Thymus (tissue), 11 donors: Measurements from ENCODE around the gene GTF2IRD1. TPM values are rescaled to one million over a fixed set of nuclear protein-coding genes. Genes with fewer than 3 reads are reported as not detected.
"Not testable (repeated sequence)": the region's sequence is repeated elsewhere in the genome, so short reads cannot be mapped to it uniquely, and the experiment has no call there.

Experiments
- DNase-seq, 9 donors: peaks; one replicate each; pipeline ENCODE4 v3.0.0-alpha.2; 2013; ENCODE audit warnings: low spot score in 9 of 9, low read depth in 6 of 9, missing footprints in 1 of 9
- H3K27ac ChIP-seq, 2 donors: one replicate each; pipeline ENCODE4 v1.5.1; 2013; ENCODE audit warnings: control low read depth in 1 of 2, low read depth in 1 of 2, low read length in 1 of 2, mild to moderate bottlenecking in 1 of 2, moderate library complexity in 1 of 2
- H3K27me3 ChIP-seq, 2 donors: one replicate each; pipeline ENCODE4 v1.5.1; 2013; ENCODE audit warnings: low read length in 1 of 2; ENCODE audit not compliant: control insufficient read depth in 2 of 2, insufficient read depth in 1 of 2
- H3K36me3 ChIP-seq, 2 donors: one replicate each; pipeline ENCODE4 v1.5.1; 2013; ENCODE audit warnings: low read length in 1 of 2, mild to moderate bottlenecking in 1 of 2, moderate library complexity in 1 of 2; ENCODE audit not compliant: control insufficient read depth in 2 of 2, insufficient read depth in 2 of 2
- H3K4me1 ChIP-seq, 2 donors: one replicate each; pipeline ENCODE4 v1.5.1; 2013; ENCODE audit warnings: low read length in 2 of 2; ENCODE audit not compliant: control insufficient read depth in 2 of 2, insufficient read depth in 2 of 2
- H3K4me3 ChIP-seq, 2 donors: one replicate each; pipeline ENCODE4 v1.5.1; 2013; ENCODE audit warnings: low read length in 2 of 2, control low read depth in 1 of 2, mild to moderate bottlenecking in 1 of 2
- H3K9me3 ChIP-seq, 2 donors: one replicate each; pipeline ENCODE4 v1.5.1; 2013; ENCODE audit warnings: low read length in 1 of 2, mild to moderate bottlenecking in 1 of 2; ENCODE audit not compliant: control insufficient read depth in 2 of 2, insufficient read depth in 1 of 2
- WGBS: extraction: QIAGEN DNeasy Blood & Tissue Kit; methylation state at CpG from one replicate; pipeline ENCODE4 v1.1.7; 2013; 5-methylcytosine and 5-hydroxymethylcytosine counted together
- polyA plus RNA-seq: library from polyadenylated mRNA; stranded (reverse); fragments of 200-250 nt; gene quantifications from one replicate; pipeline ENCODE4 v1.2.3, GENCODE V29; 2013
- total RNA-seq: library from RNA; stranded (reverse); fragments of 120-200 nt; gene quantifications from one replicate; pipeline ENCODE4 v1.2.4, GENCODE V29; 2013
- donor health status: healthy.

GTF2IRD1 gene
- total and polyA plus RNA-seq, 2 donors = 4.7 to 14.6 TPM

GRCh38 chr7:74412056-74412455, 41.6 kb upstream of the GTF2IRD1 start:
- Histone ChIP-seq H3K9me3 (no peaks in the 10 kb centered on the region), H3K4me3 (no peak overlapping the region), H3K4me1 (no peaks in the 10 kb centered on the region), H3K27me3 (no peaks in the 10 kb centered on the region), H3K36me3 (no peaks in the 10 kb centered on the region), H3K27ac (no peak overlapping the region)
- WGBS = 57% methylated on average over 4 of the region's 4 CpGs
- DNase-seq = no peak

GRCh38 chr7:74412603-74413002, 41.1 kb upstream of the GTF2IRD1 start:
- H3K4me3 ChIP-seq = no peak overlapping the region
- no peaks in the 10 kb centered on the region for H3K4me1 ChIP-seq
- no peaks in the 10 kb centered on the region for H3K9me3 ChIP-seq
- H3K27me3 ChIP-seq = no peaks in the 10 kb centered on the region
- no peak for DNase-seq
- WGBS = 93% methylated on average over 3 of the region's 3 CpGs
- H3K27ac ChIP-seq = no peak overlapping the region
- no peaks in the 10 kb centered on the region for H3K36me3 ChIP-seq

DNA sequence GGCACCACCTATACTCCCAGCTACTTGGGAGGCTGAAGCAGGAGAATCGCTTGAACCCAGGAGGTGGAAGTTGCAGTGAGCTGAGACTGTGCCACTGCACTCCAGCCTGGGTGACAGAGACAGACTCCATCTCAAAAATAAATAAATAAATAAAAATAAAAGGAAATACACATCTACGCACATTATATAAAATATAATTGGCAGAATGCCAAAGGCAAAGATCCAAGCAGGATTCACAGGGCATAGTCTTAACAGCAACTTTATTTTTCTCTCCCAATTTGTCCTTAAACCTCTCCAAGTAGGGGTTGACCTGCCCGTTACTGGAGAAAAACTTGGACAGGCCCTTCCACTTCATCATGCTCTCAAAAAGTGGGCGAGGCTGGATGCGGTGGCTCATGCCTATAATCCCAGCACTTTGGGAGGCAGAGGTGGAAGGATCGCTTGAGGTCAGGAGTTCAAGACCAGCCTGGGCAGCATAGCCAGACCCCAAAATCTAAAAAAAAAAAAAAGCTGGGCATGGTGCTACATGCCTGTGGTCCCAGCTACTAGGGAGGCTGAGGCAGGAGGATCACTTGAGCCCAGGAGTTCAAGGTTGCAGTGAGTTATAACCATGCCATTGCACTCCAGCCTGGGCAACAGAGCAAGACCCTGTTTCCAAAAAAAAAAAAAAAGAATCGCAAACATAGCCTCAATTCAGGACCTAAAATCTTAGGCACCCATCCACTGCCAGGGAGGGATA, 38.9 kb upstream of the GTF2IRD1 start:
- DNase-seq, H3K4me3 ChIP-seq, H3K9me3 ChIP-seq, H3K36me3 ChIP-seq, H3K27ac ChIP-seq, H3K4me1 ChIP-seq, H3K27me3 ChIP-seq: not testable (repeated sequence)
- no CpG with 5 or more reads among the region's 7 CpGs for WGBS

DNA sequence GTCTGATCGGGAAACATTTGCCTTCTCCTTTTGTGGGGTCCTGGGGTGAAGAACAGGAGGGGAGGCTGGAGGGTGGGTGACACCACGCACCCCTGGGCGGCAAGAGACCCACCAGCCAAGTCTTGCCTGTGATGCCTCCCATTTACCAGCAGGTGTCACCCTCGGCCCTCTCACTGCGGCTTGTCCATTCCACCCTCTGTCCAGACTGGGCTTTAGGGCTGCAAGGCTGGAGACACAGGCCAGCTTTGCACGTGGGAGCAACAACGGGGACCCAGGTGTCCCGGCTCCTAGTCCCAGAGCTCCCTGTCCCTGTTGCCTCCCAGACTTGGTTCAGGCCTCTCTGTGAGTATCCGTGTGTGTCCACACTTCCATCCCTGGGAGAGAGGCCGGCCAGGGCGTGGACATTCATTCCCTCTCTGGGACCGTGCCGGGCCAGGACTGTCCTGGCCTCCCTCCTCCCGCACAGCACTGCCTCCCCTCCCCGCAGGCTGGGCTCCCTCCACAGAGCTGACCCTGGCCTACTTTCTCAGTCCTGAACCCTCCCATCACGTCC, 36.2 kb upstream of the GTF2IRD1 start:
- Histone ChIP-seq H3K36me3 (no peaks in the 10 kb centered on the region), H3K27ac (no peak overlapping the region), H3K9me3 (no peaks in the 10 kb centered on the region), H3K4me3 (no peak overlapping the region), H3K4me1 (no peaks in the 10 kb centered on the region), H3K27me3 (no peaks in the 10 kb centered on the region)
- 37% methylated on average over 16 of the region's 16 CpGs for WGBS
- DNase-seq = peak in 5 of 9 donors; percentile 33 to 50 (median 39)

DNA sequence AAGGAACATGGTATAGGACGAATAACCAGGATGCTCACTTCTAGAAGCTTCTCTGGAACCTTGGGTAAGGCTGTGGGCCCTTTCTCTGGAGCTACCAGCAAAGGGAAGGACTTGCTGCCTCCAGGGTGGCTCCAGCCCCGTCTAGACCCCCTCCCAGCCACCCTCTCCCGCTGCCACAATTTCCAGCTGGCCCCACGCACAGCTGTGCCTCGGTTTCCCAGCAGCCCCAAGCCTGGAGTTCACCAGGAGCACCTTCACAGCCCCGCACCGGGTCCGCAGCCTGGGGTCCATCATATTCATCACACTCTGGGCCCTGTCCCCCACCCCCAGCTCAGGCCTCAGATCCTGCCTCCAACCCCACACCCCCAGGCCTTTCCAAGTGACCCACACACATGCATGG, 35.6 kb upstream of the GTF2IRD1 start:
- DNase-seq = no peak
- H3K27ac ChIP-seq = no peak overlapping the region
- WGBS = 81% methylated on average over 8 of the region's 8 CpGs
- H3K36me3 ChIP-seq = no peaks in the 10 kb centered on the region
- no peaks in the 10 kb centered on the region for H3K27me3 ChIP-seq
- no peaks in the 10 kb centered on the region for H3K4me1 ChIP-seq
- no peaks in the 10 kb centered on the region for H3K9me3 ChIP-seq
- H3K4me3 ChIP-seq = no peak overlapping the region

DNA sequence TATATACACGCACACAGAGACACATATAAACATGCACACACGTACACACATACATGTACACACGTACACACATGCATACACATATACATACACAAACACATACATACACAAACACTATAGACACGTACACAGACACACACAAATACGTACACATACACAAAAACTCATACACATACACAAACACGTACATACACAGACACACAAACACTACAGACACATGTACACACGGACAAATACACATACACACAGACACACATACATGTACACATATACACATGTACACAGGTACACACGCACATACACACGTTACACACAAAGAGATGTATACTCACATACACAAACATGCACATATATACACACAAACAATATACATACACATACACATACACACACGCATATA, 35.2 kb upstream of the GTF2IRD1 start:
- no peaks in the 10 kb centered on the region for H3K36me3 ChIP-seq
- no peaks in the 10 kb centered on the region for H3K4me1 ChIP-seq
- no peaks in the 10 kb centered on the region for H3K27me3 ChIP-seq
- no peak overlapping the region for H3K27ac ChIP-seq
- H3K4me3 ChIP-seq = no peak overlapping the region
- no peaks in the 10 kb centered on the region for H3K9me3 ChIP-seq
- 87% methylated on average over 10 of the region's 10 CpGs for WGBS
- no peak for DNase-seq

DNA sequence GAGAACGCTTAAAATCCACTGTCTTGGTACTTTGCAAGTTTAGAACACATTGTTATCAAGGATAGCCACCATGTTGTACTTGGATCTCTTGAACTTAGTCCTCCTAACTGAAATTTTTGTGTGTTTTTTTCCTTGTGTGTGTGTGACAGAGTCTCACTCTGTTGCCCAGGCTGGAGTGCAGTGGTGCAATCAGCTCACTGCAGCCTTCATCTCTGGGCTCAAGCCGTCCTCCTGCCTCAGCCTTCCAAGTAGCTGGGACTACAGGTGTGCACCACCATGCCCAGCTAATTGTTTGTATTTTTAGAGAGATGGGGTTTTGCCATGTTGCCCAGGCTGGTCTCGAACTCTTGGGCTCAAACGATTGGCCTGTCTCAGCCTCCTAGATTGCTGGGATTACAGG, 34.5 kb upstream of the GTF2IRD1 start:
- not testable (repeated sequence) for H3K27me3 ChIP-seq, H3K9me3 ChIP-seq, H3K27ac ChIP-seq, DNase-seq, H3K4me1 ChIP-seq, H3K4me3 ChIP-seq, H3K36me3 ChIP-seq
- WGBS = 64% methylated on average over 4 of the region's 4 CpGs

GRCh38 chr7:74420006-74420405, 33.7 kb upstream of the GTF2IRD1 start:
- H3K4me1 ChIP-seq = no peaks in the 10 kb centered on the region
- no peaks in the 10 kb centered on the region for H3K27me3 ChIP-seq
- H3K27ac ChIP-seq = no peak overlapping the region
- H3K9me3 ChIP-seq = no peaks in the 10 kb centered on the region
- no peak overlapping the region for H3K4me3 ChIP-seq
- no peak for DNase-seq
- 95% methylated on average over 4 of the region's 4 CpGs for WGBS
- no peaks in the 10 kb centered on the region for H3K36me3 ChIP-seq

- Histone ChIP-seq H3K4me1 (no peaks in the 10 kb centered on the region), H3K36me3 (no peaks in the 10 kb centered on the region), H3K9me3 (no peaks in the 10 kb centered on the region), H3K4me3 (no peak overlapping the region), H3K27me3 (no peaks in the 10 kb centered on the region), H3K27ac (no peak overlapping the region)
- no peak for DNase-seq
- 96% methylated on average over 10 of the region's 10 CpGs for WGBS
Measured at GRCh38 chr7:74424291-74424880, 29.3 kb upstream of the GTF2IRD1 start.
